Nephron progenitor cell (in vitro differentiated cells): Measurements from ENCODE around the gene NUP153.

Experiments
- DNase-seq: peaks from one replicate; pipeline ENCODE4 v3.0.0; 2021
- H3K27ac Mint-ChIP-seq: 2 replicates; pipeline ENCODE4 v1.8.0; 2021; ENCODE audit warnings: mild to moderate bottlenecking, moderate library complexity, mixed read lengths
- H3K27me3 Mint-ChIP-seq: 2 replicates; pipeline ENCODE4 v1.8.0; 2021; ENCODE audit warnings: mild to moderate bottlenecking, low read depth, mixed read lengths; ENCODE audit not compliant: poor library complexity
- H3K36me3 Mint-ChIP-seq: 2 replicates; pipeline ENCODE4 v1.8.0; 2021; ENCODE audit warnings: low read depth, mixed read lengths
- H3K4me1 Mint-ChIP-seq: 2 replicates; pipeline ENCODE4 v1.8.0; 2021; ENCODE audit warnings: mixed read lengths
- H3K4me3 Mint-ChIP-seq: 2 replicates; pipeline ENCODE4 v1.8.0; 2021; ENCODE audit warnings: mild to moderate bottlenecking, moderate library complexity, mixed read lengths
- H3K9me3 Mint-ChIP-seq: 2 replicates; pipeline ENCODE4 v1.8.0; 2021; ENCODE audit warnings: mild to moderate bottlenecking, moderate library complexity, mixed read lengths
- CTCF ChIP-seq: fragments of 200-600 bp; sonication (generic); IDR thresholded peaks from 2 replicates; pipeline ENCODE4 v1.5.0; 2021; ENCODE audit warnings: antibody characterized with exemption

NUP153 gene

GRCh38 chr6:17662585-17662984, 44.1 kb downstream of the NUP153 start:
- Mint-ChIP-seq H3K27me3 (peaks cover 2% of the 10 kb centered on the region), H3K36me3 (peaks cover 79% of the 10 kb centered on the region)
- DNase-seq = no peak

GRCh38 chr6:17656644-17657043, 50.1 kb downstream of the NUP153 start:
- no peaks in the 10 kb centered on the region for H3K4me1 Mint-ChIP-seq
- peaks cover 77% of the 10 kb centered on the region for H3K36me3 Mint-ChIP-seq
- peak overlapping the region; percentile 19 for H3K27ac Mint-ChIP-seq
- no peak for TF ChIP-seq CTCF
- no peak overlapping the region for H3K4me3 Mint-ChIP-seq
- H3K27me3 Mint-ChIP-seq = peaks cover 2% of the 10 kb centered on the region
- DNase-seq = no peak
- H3K9me3 Mint-ChIP-seq = no peaks in the 10 kb centered on the region

More at GRCh38 chr6:17662585-17662984, 44.1 kb downstream of the NUP153 start:
- TF ChIP-seq CTCF = no peak
- Mint-ChIP-seq H3K9me3 (no peaks in the 10 kb centered on the region), H3K27ac (no peak overlapping the region), H3K4me3 (no peak overlapping the region), H3K4me1 (no peaks in the 10 kb centered on the region)

GRCh38 chr6:17656092-17656491, 50.6 kb downstream of the NUP153 start:
- H3K36me3 Mint-ChIP-seq = peaks cover 73% of the 10 kb centered on the region
- H3K4me1 Mint-ChIP-seq = no peaks in the 10 kb centered on the region
- no peak for DNase-seq
- peaks cover 2% of the 10 kb centered on the region for H3K27me3 Mint-ChIP-seq
- no peak overlapping the region for H3K4me3 Mint-ChIP-seq
- no peaks in the 10 kb centered on the region for H3K9me3 Mint-ChIP-seq
- H3K27ac Mint-ChIP-seq = peak overlapping the region; percentile 19
- TF ChIP-seq CTCF = no peak

- Mint-ChIP-seq H3K36me3 (peaks cover 71% of the 10 kb centered on the region), H3K27me3 (peaks cover 2% of the 10 kb centered on the region), H3K4me1 (no peaks in the 10 kb centered on the region), H3K4me3 (no peak overlapping the region), H3K27ac (no peak overlapping the region), H3K9me3 (no peaks in the 10 kb centered on the region)
- no peak for TF ChIP-seq CTCF
- no peak for DNase-seq
Measured at GRCh38 chr6:17653198-17653882, 53.4 kb downstream of the NUP153 start.

- Mint-ChIP-seq H3K9me3 (no peaks in the 10 kb centered on the region), H3K27ac (no peak overlapping the region), H3K4me1 (no peaks in the 10 kb centered on the region), H3K4me3 (no peak overlapping the region), H3K36me3 (peaks cover 72% of the 10 kb centered on the region), H3K27me3 (peaks cover 2% of the 10 kb centered on the region)
- no peak for TF ChIP-seq CTCF
- DNase-seq = no peak
Measured at GRCh38 chr6:17650656-17651309, 55.9 kb downstream of the NUP153 start.

GRCh38 chr6:17648745-17649144, 58.0 kb downstream of the NUP153 start:
- no peak for TF ChIP-seq CTCF
- no peaks in the 10 kb centered on the region for H3K27me3 Mint-ChIP-seq
- no peak overlapping the region for H3K27ac Mint-ChIP-seq
- no peak for DNase-seq
- no peaks in the 10 kb centered on the region for H3K9me3 Mint-ChIP-seq
- H3K4me1 Mint-ChIP-seq = no peaks in the 10 kb centered on the region
- H3K4me3 Mint-ChIP-seq = no peak overlapping the region
- H3K36me3 Mint-ChIP-seq = peaks cover 79% of the 10 kb centered on the region
